Measurements from ENCODE around the gene KCNC4. TPM values are rescaled to one million over a fixed set of nuclear protein-coding genes. Genes with fewer than 3 reads are reported as not detected.

Gene KCNC4
- total and polyA plus RNA-seq, 9 donors: 3.2 to 18.0 (median 11.7) TPM

DNA sequence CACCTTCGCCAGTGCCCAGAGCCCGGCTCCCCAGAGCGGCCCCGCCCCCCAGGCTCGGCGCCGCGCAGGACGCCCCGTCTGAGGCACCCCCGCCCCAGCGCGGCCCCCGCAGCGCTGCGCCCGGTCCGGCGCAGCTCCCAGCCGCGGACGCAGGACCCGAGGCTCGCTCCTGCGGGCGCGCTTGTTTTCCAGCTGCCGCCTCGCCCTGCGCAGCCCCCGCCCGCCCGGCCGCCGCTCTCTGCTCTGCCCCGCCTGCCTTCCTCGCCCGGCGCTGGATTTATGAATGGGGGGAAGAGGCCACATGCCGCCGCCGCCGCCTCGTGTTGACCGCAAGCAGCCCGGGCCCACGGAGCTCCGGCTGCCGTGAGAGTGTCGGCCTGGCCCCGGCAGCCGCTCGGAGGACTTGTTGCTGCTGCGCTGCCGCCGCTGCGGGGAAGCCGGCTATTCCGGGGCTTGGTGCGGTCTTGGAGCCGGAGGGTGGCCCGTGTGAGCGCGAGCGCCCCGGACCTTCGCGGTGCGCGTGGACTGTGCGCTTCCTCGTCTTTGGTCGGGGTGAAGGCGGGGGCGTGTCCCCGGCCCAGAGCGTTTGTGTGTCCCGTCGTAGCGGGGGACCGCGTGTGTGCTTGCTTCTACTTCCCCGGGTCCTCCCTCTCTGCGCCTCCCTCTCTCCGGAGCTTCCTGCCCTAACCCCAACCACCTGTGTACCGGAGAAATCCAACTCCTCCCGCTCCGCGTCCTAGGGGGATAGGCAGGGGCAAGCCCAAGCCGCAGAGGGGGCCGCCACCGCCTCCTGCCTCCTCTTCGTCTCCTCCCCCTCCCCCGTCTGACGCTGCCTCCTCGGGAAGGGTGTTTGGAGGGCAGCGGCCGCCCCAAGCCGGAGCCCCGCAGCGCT is 736 bp downstream of the KCNC4 start:
- Histone ChIP-seq H3K36me3 (no peaks in the 10 kb centered on the region), H3K4me1 (ENCODE audit: insufficient read depth) (peaks cover 13% of the 10 kb centered on the region), H3K4me3 (peak overlapping the region; percentile 66), H3K9me3 (no peaks in the 10 kb centered on the region), H3K27me3 (no peaks in the 10 kb centered on the region), H3K27ac (peak overlapping the region; percentile 60 to 80)
- peak; percentile 41 to 70 (median 58) for DNase-seq
- intact Hi-C loops (cut with DNase I): loop anchor here in 1 of 4 donors (10.0 kb wide), 1 partner anchor 194 kb away; the partner anchor contains the start of gene LAMTOR5
- no peak for TF ChIP-seq POLR2A (IDR thresholded peaks at IDR 0.05)
- TF ChIP-seq EP300 (IDR thresholded peaks at IDR 0.05): no peak
- TF ChIP-seq, protein P1, sequence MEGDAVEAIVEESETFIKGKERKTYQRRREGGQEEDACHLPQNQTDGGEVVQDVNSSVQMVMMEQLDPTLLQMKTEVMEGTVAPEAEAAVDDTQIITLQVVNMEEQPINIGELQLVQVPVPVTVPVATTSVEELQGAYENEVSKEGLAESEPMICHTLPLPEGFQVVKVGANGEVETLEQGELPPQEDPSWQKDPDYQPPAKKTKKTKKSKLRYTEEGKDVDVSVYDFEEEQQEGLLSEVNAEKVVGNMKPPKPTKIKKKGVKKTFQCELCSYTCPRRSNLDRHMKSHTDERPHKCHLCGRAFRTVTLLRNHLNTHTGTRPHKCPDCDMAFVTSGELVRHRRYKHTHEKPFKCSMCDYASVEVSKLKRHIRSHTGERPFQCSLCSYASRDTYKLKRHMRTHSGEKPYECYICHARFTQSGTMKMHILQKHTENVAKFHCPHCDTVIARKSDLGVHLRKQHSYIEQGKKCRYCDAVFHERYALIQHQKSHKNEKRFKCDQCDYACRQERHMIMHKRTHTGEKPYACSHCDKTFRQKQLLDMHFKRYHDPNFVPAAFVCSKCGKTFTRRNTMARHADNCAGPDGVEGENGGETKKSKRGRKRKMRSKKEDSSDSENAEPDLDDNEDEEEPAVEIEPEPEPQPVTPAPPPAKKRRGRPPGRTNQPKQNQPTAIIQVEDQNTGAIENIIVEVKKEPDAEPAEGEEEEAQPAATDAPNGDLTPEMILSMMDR (IDR thresholded peaks at IDR 0.05): no peak
- WGBS, 3 donors: 0 to 1% (median 0%) methylated on average over 58 to 101 of the region's 101 CpGs

DNA sequence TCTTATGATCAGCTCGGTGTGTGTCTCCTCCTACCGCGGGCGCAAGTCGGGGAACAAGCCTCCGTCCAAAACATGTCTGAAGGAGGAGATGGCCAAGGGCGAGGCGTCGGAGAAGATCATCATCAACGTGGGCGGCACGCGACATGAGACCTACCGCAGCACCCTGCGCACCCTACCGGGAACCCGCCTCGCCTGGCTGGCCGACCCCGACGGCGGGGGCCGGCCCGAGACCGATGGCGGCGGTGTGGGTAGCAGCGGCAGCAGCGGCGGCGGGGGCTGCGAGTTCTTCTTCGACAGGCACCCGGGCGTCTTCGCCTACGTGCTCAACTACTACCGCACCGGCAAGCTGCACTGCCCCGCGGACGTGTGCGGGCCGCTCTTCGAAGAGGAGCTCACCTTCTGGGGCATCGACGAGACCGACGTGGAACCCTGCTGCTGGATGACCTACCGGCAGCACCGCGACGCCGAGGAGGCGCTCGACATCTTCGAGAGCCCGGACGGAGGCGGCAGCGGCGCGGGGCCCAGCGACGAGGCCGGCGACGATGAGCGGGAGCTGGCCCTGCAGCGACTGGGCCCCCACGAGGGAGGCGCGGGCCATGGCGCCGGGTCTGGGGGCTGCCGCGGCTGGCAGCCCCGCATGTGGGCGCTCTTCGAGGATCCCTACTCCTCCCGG is 1.5 kb downstream of the KCNC4 start:
- DNase-seq: peak in 1 of 5 donors; percentile 44
- intact Hi-C loops (cut with DNase I): loop anchor here in 1 of 4 donors (10.0 kb wide), 1 partner anchor 193 kb away; the partner anchor contains the start of gene LAMTOR5
- peaks cover 13% of the 10 kb centered on the region for H3K4me1 ChIP-seq (ENCODE audit: insufficient read depth)

DNA sequence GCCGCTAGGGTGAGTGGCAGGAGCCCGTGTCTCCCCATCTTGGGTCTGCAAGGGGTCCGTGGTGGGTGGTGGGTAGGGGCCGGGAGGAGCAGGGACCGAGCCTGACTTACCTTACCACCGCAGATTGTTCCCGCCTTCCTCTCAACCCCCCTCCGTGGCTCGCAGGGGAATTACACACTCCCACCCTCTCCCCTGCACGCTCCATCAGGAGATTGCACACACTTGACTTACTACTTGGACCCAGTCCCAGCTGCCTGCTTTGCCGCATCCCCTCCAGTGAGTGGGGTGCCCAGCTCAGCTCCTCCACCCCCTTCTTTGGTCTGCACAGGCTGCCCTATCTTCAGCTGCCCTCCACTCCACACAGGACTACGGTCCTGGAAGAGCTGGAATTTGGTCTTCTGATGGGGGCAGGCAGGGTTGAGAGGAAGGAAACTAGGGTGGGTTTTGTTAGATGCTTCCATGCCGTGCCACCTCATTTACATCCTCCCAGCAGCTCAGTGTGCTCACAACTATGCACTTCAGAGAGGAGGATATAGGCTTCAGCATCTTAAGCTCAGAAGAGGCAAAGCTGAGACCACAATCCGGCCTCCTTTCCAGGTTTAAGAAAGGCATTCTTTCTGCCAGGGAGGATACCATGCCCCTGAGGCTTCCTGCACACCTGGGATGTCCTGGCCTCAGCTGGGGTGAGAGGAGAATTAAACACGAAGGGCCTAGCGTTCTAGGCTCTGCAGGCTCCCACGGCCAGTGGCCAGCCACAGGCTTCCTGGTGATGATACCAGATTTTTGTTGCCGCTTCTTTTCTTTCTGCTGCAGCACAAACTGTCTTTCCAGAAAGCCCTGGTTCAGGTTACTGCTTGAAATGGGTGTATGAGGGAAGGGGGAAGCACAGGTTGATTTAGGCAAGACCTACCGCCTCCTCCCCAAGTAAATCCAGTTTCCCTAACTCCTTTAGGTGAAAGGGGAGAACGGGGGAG is 2.3 kb downstream of the KCNC4 start:
- Histone ChIP-seq H3K27me3 (no peaks in the 10 kb centered on the region), H3K4me3 (peak overlapping the region; percentile 66), H3K36me3 (no peaks in the 10 kb centered on the region), H3K9me3 (no peaks in the 10 kb centered on the region), H3K27ac (no peak overlapping the region), H3K4me1 (ENCODE audit: insufficient read depth) (peaks cover 13% of the 10 kb centered on the region)
- 48 to 53% (median 51%) methylated on average over 19 to 20 of the region's 20 CpGs for WGBS, 3 donors
- DNase-seq: peak in 4 of 5 donors; percentile 30 to 46 (median 43)
- intact Hi-C loops (cut with DNase I): loop anchor here in 1 of 4 donors (10.0 kb wide), 1 partner anchor 192 kb away; the partner anchor contains the start of gene LAMTOR5
- TF ChIP-seq POLR2A (IDR thresholded peaks at IDR 0.05) (no peak), EP300 (IDR thresholded peaks at IDR 0.05) (no peak)
- TF ChIP-seq, protein P1 (IDR thresholded peaks at IDR 0.05): no peak

More for the DNA sequence above, 1.5 kb downstream of the KCNC4 start:
- H3K4me3 ChIP-seq: peak overlapping the region; percentile 66
- TF ChIP-seq POLR2A (IDR thresholded peaks at IDR 0.05) (no peak), EP300 (IDR thresholded peaks at IDR 0.05) (no peak)
- TF ChIP-seq, protein P1 (IDR thresholded peaks at IDR 0.05): no peak
- H3K36me3 ChIP-seq: no peaks in the 10 kb centered on the region
- H3K27me3 ChIP-seq: no peaks in the 10 kb centered on the region
- H3K27ac ChIP-seq: peak overlapping the region in 1 of 2 donors; percentile 25
- WGBS, 3 donors: 7 to 12% (median 10%) methylated on average over 75 to 81 of the region's 81 CpGs
- H3K9me3 ChIP-seq: no peaks in the 10 kb centered on the region

Data from ovary (tissue), 9 donors.